SKM-1 (cell line): Measurements from ENCODE around the gene ZNF598.

Source experiments
- DNase-seq: peaks from one replicate; lab custom pipeline; 2025; ENCODE audit not compliant: unreplicated experiment; lab: John Stamatoyannopoulos, UW

Gene ZNF598

DNA sequence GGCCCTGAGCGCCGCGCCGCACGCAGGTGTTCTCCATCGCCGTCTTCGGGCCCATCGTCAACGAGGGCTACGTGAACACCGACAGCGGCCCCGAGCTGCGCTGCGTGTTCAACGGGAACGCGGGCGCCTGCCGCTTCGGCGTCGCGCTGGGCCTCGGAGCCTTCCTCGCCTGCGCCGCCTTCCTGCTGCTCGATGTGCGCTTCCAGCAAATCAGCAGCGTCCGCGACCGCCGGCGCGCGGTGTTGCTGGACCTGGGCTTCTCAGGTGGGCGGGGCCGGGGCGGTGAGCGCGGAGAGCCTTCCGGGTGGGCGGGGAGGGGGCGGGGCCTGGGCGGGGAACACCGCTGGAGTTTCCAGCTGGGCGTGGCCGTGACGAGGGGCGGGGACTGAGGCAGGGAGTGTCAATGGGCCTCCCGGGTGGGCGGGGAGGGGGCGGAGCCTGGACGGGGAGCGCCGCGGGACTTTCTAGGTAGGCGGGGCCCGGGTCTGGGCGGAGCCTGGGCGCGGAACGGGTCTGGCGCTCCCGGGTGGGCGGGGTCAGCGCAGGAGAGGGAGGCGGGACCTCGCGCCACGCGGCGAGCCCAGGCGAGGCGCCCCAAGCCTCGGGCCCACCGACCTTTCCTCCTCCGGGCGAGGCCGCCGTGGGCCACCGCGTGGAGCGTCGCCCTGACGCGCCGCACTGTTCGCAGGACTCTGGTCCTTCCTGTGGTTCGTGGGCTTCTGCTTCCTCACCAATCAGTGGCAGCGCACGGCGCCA lies 17.5 kb downstream of the ZNF598 start:
- peak; percentile 73 for DNase-seq

DNA sequence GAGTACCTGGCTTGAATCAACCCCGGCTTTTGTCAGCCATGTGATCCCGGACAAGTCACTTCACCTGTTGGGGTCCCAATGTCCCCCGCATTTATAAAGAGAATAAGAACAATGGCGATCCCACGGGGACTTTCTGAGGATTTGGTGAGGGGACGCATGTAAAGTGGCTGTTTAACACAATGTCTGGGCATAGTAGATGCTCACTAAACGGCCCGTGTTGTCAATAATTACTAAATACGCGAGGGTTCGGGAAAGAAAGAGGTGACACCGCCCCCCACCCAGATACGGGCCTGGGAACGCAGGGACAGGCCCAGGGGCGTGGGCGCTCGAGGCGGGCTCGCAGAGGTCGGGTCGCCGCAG lies 18.1 kb downstream of the ZNF598 start:
- DNase-seq: no peak

DNA sequence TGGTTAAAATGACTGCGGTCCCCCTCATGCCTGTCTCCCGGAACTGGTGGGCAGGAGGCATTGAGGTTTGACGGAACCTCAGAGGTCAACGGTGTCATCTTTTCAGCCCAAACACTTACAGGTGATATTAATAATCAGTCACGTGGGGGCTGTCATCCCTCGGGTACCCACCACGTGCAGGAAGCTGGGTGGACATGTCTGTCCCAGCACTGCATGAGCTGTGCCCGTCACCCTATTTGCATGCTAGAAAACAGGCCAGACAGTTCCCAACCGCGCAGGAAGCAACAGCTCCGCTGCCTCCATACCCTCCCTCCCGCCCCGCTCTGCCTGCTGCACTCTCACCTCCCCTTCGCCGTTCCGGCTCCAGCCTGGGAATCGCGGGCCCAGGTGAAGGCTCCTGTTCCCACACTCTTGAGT lies 18.5 kb downstream of the ZNF598 start:
- no peak for DNase-seq

DNA sequence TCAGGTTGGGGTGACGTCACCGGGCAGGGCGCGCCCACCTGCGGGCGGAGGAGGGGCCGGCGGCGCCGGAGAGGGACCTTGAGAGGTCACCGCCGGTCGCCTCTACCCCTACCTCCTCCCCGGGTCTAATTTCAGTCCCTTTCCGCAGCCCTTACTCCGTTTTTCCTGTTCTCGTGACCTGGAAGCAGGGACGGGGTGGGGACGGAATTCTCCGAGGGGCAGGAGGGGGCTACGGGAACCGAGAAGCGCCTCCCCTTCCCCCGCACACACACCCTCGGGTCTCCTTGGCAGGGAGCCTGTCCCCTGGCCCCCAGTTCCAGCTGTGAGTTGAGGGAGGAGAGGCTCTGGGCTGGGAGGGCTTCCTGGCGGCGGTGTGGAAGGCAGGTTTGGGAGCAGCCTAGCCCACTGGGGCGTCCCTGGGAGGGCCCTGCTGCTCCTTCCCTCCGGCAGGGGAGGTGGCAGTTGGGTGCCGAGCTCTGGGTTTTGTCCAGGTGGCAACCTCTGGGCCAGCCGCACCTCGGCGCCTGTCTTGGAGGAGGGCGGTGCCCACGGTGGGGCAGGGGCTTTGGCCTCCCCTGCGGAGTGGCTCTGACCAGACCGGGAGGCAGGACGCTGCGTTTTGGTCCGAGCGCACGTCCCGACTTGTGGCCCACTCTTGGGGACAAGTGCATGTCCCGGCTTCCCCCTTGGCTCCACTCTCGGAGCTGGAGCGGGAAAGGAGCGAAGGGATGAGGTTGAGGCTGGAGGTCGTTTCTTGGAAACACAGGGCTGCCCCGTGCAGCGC lies 19.1 kb downstream of the ZNF598 start:
- DNase-seq: no peak

DNA sequence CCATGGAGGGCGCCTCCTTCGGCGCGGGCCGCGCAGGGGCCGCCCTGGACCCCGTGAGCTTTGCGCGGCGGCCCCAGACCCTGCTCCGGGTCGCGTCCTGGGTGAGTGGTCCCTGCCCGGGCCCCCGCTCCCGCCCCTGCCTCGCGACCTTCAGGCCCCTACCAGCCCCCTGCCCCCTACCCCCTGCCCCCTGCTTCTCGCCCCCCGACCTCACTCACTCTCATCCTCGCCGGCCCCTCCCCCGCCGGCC lies 19.6 kb downstream of the ZNF598 start:
- no peak for DNase-seq

DNA sequence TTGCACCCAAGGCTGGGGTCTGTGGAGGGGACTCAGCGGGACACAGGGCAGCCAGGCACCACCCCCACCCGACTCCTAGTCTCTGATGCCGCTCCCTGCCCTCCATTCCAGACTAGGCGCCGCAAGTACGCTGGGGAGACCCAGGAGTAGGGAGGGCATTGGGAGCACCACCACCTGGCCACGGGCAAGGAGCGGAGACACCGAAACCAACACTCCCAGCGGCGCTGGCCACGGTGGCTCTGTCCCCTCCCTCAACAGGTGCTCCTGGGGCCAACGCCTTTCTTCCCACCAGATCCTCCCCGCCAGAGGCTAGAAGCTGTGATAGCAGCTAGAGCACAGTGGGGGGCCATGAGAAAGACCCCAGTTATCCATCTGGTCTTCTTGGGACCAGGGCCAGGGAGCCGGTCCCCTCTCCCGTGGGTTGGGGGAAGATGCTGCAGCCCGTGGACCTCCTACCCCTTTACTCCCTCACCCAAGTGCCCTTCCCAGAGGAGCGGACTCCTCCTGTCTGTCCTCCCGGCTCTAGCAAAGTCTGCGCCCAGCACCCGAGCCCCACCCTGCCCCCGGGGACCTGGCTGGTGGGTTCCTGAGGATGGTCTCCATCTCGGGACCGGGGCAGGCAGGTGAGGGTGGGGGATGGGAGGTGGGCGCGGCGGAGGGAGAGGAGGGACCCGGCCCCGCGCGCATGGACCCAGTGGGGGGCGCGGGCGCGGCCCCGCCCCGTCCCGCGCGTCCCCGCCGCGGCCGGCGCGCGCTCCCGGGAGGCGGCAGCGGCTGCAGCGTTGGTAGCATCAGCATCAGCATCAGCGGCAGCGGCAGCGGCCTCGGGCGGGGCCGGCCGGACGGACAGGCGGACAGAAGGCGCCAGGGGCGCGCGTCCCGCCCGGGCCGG lies 20.2 kb downstream of the ZNF598 start, which contains the start of gene SYNGR3:
TSS of gene SYNGR3 (plus strand) at position 762 of the 892 bp plus-strand sequence. CDS start 133 bp downstream, outside the sequence.
- DNase-seq: no peak

DNA sequence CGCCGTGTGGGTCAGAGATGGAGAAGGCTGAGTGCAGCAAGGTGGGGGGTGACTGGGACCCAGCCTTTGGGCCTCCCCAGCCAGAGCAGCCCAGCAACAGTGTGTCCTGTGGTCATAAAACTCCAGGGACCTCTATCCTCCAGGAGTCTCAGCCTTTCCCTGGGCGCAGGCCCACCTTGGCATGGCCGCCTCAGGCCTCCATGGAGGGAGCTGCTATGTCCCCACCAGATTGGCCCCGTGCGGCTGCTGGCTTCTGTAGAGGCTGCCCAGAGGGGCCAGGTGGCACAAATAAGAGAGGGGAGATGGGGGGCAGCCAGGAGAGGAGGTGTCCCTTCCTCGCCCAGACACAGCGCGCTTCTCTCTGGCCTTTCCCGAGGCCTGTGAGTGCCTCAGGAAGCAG lies 22.4 kb downstream of the ZNF598 start:
- no peak for DNase-seq

DNA sequence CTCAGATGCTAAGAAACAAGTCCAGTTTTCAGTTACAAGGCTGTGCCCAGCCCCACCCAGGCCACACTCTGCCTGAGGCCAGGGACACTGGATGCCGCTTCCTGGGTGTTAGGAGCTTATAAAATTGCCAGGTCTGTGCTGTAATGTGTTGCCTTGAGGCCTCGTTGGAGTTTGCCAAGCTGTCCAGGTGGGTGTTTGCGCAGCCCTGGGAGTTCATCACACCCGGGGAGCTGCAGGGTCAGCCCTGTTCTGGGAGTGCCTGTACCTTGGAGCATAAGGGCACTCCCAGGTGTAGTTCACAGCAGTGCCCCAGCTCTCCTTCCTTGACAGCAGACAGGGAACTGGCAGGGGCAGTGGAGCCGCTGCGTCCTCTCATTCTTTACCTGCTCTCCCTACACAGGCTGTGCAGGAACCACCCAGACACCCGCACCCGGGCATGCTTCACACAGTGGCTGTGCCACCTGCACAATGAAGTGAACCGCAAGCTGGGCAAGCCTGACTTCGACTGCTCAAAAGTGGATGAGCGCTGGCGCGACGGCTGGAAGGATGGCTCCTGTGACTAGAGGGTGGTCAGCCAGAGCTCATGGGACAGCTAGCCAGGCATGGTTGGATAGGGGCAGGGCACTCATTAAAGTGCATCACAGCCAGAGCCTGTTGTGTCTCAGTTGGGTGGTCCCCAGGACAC lies 24.0 kb downstream of the ZNF598 start:
- no peak for DNase-seq

DNA sequence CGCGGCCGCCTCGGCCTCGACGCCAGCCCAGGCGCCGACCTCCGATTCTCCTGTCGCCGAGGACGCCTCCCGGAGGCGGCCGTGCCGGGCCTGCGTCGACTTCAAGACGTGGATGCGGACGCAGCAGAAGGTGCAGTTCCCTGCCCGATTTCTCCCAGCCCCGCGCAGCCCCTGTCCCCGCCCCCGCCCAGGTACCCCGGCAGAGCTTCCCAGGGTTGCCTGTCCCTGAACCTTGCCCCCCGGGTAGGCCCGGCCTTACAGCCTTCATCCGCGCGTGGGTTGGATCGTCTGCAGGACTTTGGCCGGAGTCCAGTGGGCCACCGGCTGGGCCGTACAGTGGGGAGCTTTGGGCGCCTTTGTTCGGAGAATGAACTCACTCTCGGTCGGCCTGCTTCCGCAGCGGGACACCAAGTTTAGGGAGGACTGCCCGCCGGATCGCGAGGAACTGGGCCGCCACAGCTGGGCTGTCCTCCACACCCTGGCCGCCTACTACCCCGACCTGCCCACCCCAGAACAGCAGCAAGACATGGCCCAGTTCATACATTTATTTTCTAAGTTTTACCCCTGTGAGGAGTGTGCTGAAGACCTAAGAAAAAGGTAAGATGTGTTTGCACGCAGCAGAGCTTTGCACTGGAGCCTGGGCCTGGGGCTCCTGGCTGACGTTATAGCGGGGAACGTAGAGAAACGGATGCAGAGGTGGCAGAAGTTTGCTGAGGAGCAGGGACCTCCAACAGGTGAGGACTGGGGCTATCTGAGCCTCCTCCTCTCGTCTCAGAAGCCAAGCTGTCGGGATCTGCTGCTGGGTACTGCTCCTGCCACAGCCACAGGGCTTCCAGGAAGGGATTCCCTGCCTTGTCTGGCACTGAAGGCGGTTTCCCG lies 25.0 kb downstream of the ZNF598 start:
- DNase-seq: no peak

DNA sequence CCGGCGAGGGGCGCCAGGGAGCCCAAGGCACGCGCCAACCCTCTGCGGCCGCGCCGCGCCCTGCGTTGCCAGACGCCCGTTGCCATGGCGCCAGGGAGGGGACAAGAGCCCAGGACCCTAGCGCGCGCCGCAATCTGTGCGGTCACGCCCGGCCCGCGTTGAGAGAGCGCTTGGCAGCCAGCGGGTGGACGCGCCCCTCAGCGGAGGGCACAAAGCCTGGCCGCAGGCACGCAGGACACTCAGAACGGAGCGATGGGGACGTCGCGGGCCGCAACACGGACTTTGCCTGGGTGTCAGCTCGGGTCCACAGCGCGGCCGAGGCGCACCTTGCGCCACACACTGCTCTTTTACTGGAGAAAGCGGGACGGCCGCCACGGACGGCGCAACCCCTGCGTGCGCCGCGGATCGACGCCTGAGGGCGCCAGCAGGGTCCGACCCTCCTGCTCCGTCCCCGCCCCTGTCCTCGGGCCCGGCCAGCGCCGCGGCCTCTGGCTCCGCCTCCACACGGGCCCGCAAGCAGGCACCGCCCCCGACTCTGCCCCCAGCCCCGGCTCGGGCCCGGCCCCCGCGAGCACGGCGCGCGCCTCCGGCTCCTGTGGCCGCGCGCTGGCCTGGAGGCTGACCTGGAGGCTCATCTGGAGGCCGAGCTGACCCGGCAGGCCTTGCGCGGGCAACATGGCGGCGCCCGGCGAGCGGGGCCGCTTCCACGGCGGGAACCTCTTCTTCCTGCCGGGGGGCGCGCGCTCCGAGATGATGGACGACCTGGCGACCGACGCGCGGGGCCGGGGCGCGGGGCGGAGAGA lies 25.9 kb downstream of the ZNF598 start, which contains the start of gene GFER:
TSS of gene GFER (plus strand) at position 650 of the 803 bp plus-strand sequence. CDS start at position 676, 26 bp downstream.
- DNase-seq: peak; percentile 83

DNA sequence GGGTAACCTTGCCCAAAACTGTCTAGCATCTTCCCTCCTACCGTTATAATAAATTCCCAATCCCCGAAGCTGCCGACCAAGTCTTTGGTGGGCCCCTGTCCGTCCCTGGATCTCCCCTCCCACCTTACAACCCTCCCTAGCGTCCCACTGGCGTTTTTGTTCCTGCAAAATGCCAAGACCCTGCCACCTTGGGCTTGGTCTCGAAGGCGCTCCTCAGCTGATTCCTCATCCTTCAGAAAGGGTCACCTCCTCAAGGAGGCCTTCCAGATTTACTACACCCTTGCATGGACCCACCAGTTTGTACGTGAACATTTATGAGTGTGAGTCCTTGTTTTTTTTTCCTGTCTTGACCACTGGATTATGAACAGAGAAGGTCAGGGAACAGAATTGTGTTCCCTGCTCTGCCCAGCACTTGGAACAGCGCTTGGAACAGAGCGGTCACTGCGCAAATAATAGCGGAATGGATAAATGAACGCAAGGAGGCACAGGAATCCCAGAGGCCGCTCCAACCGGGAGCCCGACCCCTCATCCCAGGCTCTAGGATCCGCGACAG lies 26.6 kb downstream of the ZNF598 start:
- no peak for DNase-seq

DNA sequence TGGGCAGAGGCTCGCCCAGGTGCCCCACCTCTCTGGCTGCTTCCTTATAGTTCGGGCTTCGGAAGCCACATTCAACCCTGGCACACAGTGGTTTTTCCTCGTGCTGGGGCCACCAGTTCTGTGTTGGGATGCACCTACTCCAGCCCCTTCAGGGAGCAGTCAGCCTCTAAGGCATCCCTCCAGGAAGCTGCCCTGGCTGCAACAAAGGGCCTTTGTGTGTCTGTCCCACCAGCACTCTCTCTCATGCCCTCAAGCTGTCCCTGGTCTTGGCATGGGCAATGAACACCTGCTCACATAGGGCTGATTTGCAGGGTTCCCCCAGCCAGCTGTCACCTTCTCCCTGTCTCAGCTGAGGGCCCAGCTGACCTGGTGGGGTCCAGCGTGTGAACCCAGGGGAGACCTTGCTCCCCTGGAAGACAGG lies 27.6 kb downstream of the ZNF598 start:
- no peak for DNase-seq

DNA sequence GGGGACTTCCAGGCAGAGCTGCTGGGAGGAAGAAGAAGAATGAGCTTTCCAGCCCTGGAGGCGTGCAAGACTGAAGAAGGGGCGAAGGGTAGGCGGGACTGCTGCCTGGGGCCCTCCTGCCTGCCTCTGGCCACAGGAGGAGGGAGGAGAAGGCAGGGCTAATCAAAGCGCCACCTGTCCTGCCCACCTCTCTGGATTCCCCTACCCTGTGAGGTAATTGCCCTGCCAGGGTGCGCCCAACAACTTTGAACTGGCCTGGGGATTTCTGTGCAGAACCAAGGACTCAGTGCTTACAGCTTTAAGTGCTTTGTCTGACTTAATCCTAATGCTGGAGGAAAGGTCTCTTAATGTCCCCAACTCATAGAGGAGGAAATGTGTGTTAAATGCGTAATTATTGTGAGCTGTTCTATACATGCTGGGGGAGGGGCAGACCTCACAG lies 28.2 kb downstream of the ZNF598 start, which contains the start of gene NOXO1:
TSS of gene NOXO1 (minus strand) at position 72 of the 439 bp plus-strand sequence. CDS start 290 bp downstream, outside the sequence.
- DNase-seq: no peak

DNA sequence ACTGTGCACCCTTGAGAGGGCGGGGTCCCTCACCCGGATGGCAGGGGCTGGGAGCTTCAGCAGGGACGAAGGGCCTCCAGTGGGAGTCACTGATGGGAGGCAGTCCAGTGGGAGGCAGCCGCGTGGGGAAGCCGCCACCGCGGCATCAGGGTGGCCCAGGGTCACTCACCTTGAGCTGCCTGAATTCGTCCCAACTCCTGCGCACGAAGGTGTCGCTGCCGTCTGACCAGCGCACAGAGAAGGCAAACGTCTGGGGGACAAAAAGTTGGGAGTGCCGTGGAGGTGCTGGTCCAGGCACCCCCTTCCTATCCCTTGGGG lies 28.9 kb downstream of the ZNF598 start:
- DNase-seq: no peak

DNA sequence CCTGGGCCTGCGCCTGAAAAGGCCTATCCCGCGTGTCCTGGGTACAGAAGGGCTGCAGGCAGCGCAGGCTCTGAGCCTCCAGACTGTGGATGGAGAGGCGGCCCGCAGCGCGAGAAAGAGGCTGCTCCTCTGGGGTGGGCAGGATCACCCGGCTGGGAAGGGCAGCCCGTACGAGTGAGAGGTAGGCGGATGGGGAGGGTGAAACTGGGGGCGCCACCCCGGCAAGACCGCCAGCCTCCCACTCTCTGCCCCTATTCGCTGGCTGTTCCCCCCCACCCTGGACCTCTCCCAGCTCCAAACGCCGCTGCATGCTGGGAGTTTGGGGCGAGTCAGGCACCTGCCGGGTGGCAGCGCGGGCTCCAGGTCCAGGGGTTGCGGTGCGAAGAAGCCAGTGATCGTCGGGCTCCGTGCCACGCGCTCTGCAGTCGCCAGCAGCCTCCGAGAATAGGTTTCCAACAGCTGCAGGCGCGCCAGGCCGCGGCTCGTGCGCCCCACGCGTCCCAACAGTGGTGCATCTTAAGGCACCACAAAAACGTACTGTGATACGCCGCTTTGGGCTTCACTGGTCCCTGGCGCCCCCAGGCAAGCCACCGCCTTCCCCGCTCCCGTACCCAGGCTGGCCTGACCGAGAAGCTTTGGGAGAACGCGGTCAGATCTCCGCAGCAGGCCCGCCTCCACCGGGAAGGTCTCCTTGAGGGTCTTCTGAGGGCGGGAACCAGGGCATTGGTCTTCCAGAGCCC lies 29.4 kb downstream of the ZNF598 start:
- DNase-seq: no peak

DNA sequence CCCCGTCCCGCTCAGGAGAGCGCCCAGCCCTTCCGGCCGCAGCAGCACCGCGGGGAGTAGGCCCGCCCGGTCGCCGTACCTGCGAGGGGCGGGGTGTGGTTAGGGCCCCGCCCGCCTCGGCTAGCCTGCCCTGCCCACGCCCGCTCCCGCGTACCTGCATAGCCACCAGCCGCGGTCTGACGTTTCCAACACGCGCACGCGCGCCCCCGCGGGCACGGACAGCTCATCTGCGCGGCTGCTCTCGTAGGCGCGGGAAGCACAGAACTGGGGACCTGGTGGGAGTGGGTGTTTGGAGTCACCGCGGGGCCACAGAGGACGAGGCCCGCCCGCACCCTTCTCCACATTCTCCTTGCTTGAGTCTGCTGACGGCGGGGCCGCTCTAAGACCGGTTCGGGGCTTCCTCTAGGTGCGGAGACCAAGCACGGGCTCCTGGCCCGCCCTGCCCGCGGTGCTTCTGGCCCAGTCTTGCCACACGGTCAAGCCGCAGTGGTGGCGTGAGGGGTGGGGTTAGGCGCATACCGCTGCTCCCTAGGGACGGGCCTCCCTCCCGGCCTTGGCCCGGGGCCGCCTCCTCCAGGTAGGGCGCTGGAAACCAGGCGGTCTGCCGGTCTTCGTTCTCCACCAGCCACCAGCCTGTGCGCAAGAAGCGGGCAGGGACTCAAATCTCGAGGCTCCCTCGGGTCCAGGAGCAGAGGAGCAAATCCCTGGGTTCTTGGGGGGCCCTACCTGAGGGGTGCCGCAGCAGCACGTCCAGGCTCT lies 30.2 kb downstream of the ZNF598 start:
- no peak for DNase-seq

DNA sequence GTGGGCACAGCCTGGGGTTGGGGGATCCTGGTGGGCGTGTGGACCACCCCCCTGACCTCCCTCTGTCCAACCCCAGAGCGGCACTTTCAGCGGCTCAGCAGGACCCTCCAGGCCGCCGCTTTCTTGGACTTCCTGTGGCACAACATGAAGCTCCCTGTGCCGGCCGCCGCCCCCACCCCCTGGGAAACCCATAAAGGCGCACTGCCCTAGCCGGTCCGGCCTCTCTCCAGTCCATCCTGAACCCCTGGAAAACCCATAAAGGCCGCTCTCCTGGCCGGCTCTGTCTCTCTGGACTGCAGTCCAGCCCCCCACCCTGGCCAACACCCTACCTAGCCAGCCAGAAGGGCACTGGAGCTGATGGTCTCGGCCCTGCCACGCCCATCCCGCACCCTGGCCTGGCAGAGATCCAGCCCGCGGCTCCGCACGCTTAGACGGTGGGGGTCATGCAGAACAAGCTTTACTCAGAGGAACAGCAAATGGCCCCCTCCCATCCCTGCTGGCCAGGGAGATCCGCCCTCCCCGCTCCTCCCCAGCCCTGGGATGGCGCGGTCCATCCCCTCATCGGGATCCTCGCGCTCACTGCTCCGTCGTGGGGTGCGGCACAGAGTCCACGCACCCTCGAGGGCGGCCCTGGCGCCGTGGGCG lies 31.0 kb downstream of the ZNF598 start:
- DNase-seq: no peak
